K562 (cell line): ENCODE data around the gene SEMA4G. TPM values are rescaled to one million over a fixed set of nuclear protein-coding genes. Genes with fewer than 3 reads are reported as not detected.

Experiments
- ELF4 ChIP-seq: fragments of 450-650 bp; formaldehyde crosslinking; IDR thresholded peaks from 2 replicates; pipeline ENCODE4 v1.4.0; 2022; ENCODE audit warnings: missing genetic modification characterization
- ESRRB ChIP-seq: fragments of 250-450 bp; sonication (Bioruptor Pico); IDR thresholded peaks from 2 replicates; pipeline ENCODE4 v1.5.0; 2020; ENCODE audit warnings: mild to moderate bottlenecking, moderate library complexity, borderline replicate concordance
- NRF1 ChIP-seq, 2 experiments: fragments of 450-650 bp; IDR thresholded peaks in 1 of 2; conservative IDR thresholded peaks in 1 of 2; 2 replicates each; pipeline ENCODE4 v1.6.1; 2014; ENCODE audit warnings: mild to moderate bottlenecking in 2 of 2
- TOE1 ChIP-seq, 2 experiments: fragments of 450-650 bp in 1 of 2; sonication (generic) in 1 of 2; formaldehyde crosslinking in 1 of 2; IDR thresholded peaks; 2 replicates each; pipeline versions ENCODE4 v1.7.1 to v1.8.0; 2016 to 2022; ENCODE audit warnings: borderline replicate concordance in 2 of 2, mild to moderate bottlenecking in 2 of 2, antibody characterized with exemption in 1 of 2, inconsistent platforms in 1 of 2, low read depth in 1 of 2, missing genetic modification reagents in 1 of 2, moderate library complexity in 1 of 2
- ZBTB9 ChIP-seq: fragments of 450-650 bp; formaldehyde crosslinking; IDR thresholded peaks from 2 replicates; pipeline ENCODE4 v1.4.0; 2020; ENCODE audit warnings: mild to moderate bottlenecking, moderate library complexity
- polyA plus RNA-seq, 8 experiments: library from polyadenylated mRNA; depleted of rRNA in 4 of 8; stranded (reverse) in 5 of 8; unstranded in 3 of 8; fragments of >200 nt; fragmentation: Nextera tagmentation in 2 of 8; fragmentation: Illumina TruSeq in 1 of 8; extraction: Ambion mirVana in 2 of 8; extraction: Trizol in 1 of 8; gene quantifications; 2 replicates each; pipeline versions ENCODE4 v1.2.1 to v1.2.3, GENCODE V29; 2011 to 2014; ENCODE audit warnings: inconsistent platforms in 1 of 8, missing spikeins in 1 of 8
- total RNA-seq, 7 experiments: library from RNA; depleted of rRNA in 6 of 7; stranded (reverse); fragments of >200 nt in 6 of 7; fragmentation: Illumina TruSeq in 2 of 7; extraction: Trizol in 2 of 7; gene quantifications; 2 replicates each; pipeline versions ENCODE4 v1.2.1 to v1.2.3, GENCODE V29; 2011 to 2021; ENCODE audit warnings: low replicate concordance in 1 of 7
- TF ChIP-seq, protein P1 (sequence below), 2 experiments: fragments of 450-650 bp; IDR thresholded peaks; 2 replicates each; pipeline ENCODE4 v1.6.1; 2016
- TF ChIP-seq, protein P2 (sequence below): fragments of 450-650 bp; IDR thresholded peaks from 2 replicates; pipeline ENCODE4 v1.6.1; 2017; ENCODE audit warnings: antibody characterized with exemption
- TF ChIP-seq, protein P3 (sequence below): fragments of 200-800 bp; sonication (Bioruptor generic); IDR thresholded peaks from 2 replicates; pipeline ENCODE4 v1.6.1; 2017; ENCODE audit warnings: missing genetic modification characterization, missing compliant biosample characterization

Gene SEMA4G
- total and polyA plus RNA-seq, 9 of the 15 experiments (the other 6 are each of a cell fraction or from before 2014, with no cell fraction given): 0.40 to 7.8 (median 1.8) TPM

DNA sequence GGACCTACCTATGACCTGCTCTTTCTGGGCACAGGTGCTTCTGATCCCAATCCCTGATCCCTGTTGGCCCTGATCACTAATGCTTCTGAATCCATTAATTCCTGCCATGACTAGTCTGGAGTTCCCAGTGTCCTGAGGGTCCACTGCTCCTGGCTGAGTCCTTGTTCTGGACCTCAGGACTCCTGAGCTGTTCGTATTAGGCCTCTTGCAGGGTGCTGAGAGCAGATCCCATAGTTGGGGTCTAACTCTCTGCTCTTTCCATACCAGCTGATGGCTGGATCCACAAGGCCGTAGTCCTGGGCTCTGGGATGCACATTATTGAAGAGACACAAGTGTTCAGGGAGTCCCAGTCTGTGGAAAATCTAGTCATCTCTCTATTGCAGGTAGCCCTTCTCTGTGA lies 11.0 kb downstream of the SEMA4G start (continued):
- TF ChIP-seq, protein P1, sequence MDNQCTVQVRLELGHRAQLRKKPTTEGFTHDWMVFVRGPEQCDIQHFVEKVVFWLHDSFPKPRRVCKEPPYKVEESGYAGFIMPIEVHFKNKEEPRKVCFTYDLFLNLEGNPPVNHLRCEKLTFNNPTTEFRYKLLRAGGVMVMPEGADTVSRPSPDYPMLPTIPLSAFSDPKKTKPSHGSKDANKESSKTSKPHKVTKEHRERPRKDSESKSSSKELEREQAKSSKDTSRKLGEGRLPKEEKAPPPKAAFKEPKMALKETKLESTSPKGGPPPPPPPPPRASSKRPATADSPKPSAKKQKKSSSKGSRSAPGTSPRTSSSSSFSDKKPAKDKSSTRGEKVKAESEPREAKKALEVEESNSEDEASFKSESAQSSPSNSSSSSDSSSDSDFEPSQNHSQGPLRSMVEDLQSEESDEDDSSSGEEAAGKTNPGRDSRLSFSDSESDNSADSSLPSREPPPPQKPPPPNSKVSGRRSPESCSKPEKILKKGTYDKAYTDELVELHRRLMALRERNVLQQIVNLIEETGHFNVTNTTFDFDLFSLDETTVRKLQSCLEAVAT (IDR thresholded peaks at IDR 0.05): no peak
- no peak for TF ChIP-seq ZBTB9 (CRISPR knock-in tag)
- TF ChIP-seq, protein P2, sequence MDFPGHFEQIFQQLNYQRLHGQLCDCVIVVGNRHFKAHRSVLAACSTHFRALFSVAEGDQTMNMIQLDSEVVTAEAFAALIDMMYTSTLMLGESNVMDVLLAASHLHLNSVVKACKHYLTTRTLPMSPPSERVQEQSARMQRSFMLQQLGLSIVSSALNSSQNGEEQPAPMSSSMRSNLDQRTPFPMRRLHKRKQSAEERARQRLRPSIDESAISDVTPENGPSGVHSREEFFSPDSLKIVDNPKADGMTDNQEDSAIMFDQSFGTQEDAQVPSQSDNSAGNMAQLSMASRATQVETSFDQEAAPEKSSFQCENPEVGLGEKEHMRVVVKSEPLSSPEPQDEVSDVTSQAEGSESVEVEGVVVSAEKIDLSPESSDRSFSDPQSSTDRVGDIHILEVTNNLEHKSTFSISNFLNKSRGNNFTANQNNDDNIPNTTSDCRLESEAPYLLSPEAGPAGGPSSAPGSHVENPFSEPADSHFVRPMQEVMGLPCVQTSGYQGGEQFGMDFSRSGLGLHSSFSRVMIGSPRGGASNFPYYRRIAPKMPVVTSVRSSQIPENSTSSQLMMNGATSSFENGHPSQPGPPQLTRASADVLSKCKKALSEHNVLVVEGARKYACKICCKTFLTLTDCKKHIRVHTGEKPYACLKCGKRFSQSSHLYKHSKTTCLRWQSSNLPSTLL: no peak
- no peak for TF ChIP-seq TOE1 (IDR thresholded peaks at IDR 0.05; ENCODE audit: borderline replicate concordance)
- no peak for TF ChIP-seq TOE1 (CRISPR knock-in tag; IDR thresholded peaks at IDR 0.05; ENCODE audit: borderline replicate concordance, low read depth)
- no peak for TF ChIP-seq ELF4
- TF ChIP-seq, protein P3, sequence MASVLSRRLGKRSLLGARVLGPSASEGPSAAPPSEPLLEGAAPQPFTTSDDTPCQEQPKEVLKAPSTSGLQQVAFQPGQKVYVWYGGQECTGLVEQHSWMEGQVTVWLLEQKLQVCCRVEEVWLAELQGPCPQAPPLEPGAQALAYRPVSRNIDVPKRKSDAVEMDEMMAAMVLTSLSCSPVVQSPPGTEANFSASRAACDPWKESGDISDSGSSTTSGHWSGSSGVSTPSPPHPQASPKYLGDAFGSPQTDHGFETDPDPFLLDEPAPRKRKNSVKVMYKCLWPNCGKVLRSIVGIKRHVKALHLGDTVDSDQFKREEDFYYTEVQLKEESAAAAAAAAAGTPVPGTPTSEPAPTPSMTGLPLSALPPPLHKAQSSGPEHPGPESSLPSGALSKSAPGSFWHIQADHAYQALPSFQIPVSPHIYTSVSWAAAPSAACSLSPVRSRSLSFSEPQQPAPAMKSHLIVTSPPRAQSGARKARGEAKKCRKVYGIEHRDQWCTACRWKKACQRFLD (CRISPR knock-in tag): no peak
- no peak for TF ChIP-seq ESRRB (CRISPR knock-in tag)
- no peak for TF ChIP-seq NRF1 (conservative IDR thresholded peaks at IDR 0.05 in 1 of 2, IDR thresholded peaks at IDR 0.05 in 1 of 2)
